Neuronal stem cell (in vitro differentiated cells): ENCODE measurements around the gene ZNF780B. TPM values are rescaled to one million over a fixed set of nuclear protein-coding genes. Genes with fewer than 3 reads are reported as not detected.

ENCODE experiments used
- DNase-seq: peaks from one replicate; pipeline ENCODE4 v3.0.0-alpha.2; 2013; ENCODE audit warnings: low spot score
- H2AFZ ChIP-seq: one replicate; pipeline ENCODE4 v1.6.1; 2013; ENCODE audit warnings: mild to moderate bottlenecking, low read length, inconsistent platforms
- H2AK5ac ChIP-seq: 2 replicates; pipeline ENCODE4 v1.6.1; 2013; ENCODE audit warnings: low read depth, mild to moderate bottlenecking, inconsistent platforms, low read length, moderate library complexity, mixed read lengths
- H2BK120ac ChIP-seq: 2 replicates; pipeline ENCODE4 v1.6.1; 2013; ENCODE audit warnings: low read depth, mild to moderate bottlenecking, inconsistent platforms, low read length, moderate library complexity, mixed read lengths
- H2BK12ac ChIP-seq: one replicate; pipeline ENCODE4 v1.6.1; 2013; ENCODE audit warnings: low read length, inconsistent platforms
- H2BK15ac ChIP-seq: 2 replicates; pipeline ENCODE4 v1.6.1; 2013; ENCODE audit warnings: mild to moderate bottlenecking, low read length, inconsistent platforms, mixed read lengths
- H2BK5ac ChIP-seq: one replicate; pipeline ENCODE4 v1.6.1; 2013; ENCODE audit warnings: inconsistent platforms, mild to moderate bottlenecking, low read length, moderate library complexity
- H3K14ac ChIP-seq: one replicate; pipeline ENCODE4 v1.6.1; 2013; ENCODE audit warnings: low read length, inconsistent platforms
- H3K18ac ChIP-seq: 2 replicates; pipeline ENCODE4 v1.6.1; 2013; ENCODE audit warnings: low read length, inconsistent platforms
- H3K23ac ChIP-seq: 2 replicates; pipeline ENCODE4 v1.6.1; 2013; ENCODE audit warnings: low read depth, mild to moderate bottlenecking, mixed read lengths, low read length, inconsistent platforms; ENCODE audit not compliant: poor library complexity
- H3K27ac ChIP-seq: replicated peaks from 3 replicates; pipeline ENCODE4 v1.5.1; 2013; ENCODE audit warnings: low read length, inconsistent platforms
- H3K27me3 ChIP-seq, 3 experiments: 2 replicates each; pipeline ENCODE4 v1.6.1; 2013; ENCODE audit warnings: low read length in 3 of 3, mild to moderate bottlenecking in 2 of 3, inconsistent platforms in 1 of 3, low read depth in 1 of 3, mixed read lengths in 1 of 3, moderate library complexity in 1 of 3; ENCODE audit not compliant: control insufficient read depth in 3 of 3, insufficient read depth in 3 of 3
- H3K36me3 ChIP-seq, 2 donors: replicated peaks in 1 of 2; 2 replicates each; pipeline ENCODE4 v1.6.1; 2013; ENCODE audit warnings: low read length in 2 of 2; ENCODE audit not compliant: control insufficient read depth in 2 of 2, insufficient read depth in 2 of 2
- H3K4ac ChIP-seq: 2 replicates; pipeline ENCODE4 v1.6.1; 2013; ENCODE audit warnings: inconsistent platforms, mild to moderate bottlenecking, low read length, moderate library complexity
- H3K4me1 ChIP-seq, 2 donors: 1 replicate in 1 of 2; 2 replicates in 1 of 2; pipeline ENCODE4 v1.6.1; 2013; ENCODE audit warnings: low read length in 2 of 2, low read depth in 1 of 2; ENCODE audit not compliant: control insufficient read depth in 2 of 2, insufficient read depth in 1 of 2
- H3K4me2 ChIP-seq: one replicate; pipeline ENCODE4 v1.6.1; 2013; ENCODE audit warnings: mild to moderate bottlenecking, low read length, inconsistent platforms; ENCODE audit not compliant: insufficient read depth, poor library complexity, severe bottlenecking
- H3K4me3 ChIP-seq, 2 donors: 2 replicates each; pipeline ENCODE4 v1.5.1; 2013; ENCODE audit warnings: low read length in 2 of 2, mild to moderate bottlenecking in 2 of 2, inconsistent platforms in 1 of 2, moderate library complexity in 1 of 2
- H3K79me1 ChIP-seq: one replicate; pipeline ENCODE4 v1.6.1; 2013; ENCODE audit warnings: low read depth, mild to moderate bottlenecking, inconsistent platforms, low read length, moderate library complexity
- H3K9ac ChIP-seq: one replicate; pipeline ENCODE4 v1.6.1; 2013; ENCODE audit warnings: mild to moderate bottlenecking, low read depth, low read length, inconsistent platforms; ENCODE audit not compliant: poor library complexity
- H3K9me3 ChIP-seq, 2 donors: replicated peaks in 1 of 2; 2 replicates each; pipeline versions ENCODE3 to v1.6.1; 2013; ENCODE audit warnings: low read length in 2 of 2, mild to moderate bottlenecking in 2 of 2, inconsistent platforms in 1 of 2, low read depth in 1 of 2, mixed read lengths in 1 of 2, moderate library complexity in 1 of 2; ENCODE audit not compliant: control insufficient read depth in 2 of 2, insufficient read depth in 1 of 2
- H4K8ac ChIP-seq: one replicate; pipeline ENCODE4 v1.6.1; 2013; ENCODE audit warnings: low read depth, mild to moderate bottlenecking, inconsistent platforms, low read length, moderate library complexity
- H4K91ac ChIP-seq: one replicate; pipeline ENCODE4 v1.6.1; 2013; ENCODE audit warnings: low read length, low read depth, mild to moderate bottlenecking, inconsistent platforms; ENCODE audit not compliant: poor library complexity
- WGBS, 2 donors: extraction: QIAGEN DNeasy Blood & Tissue Kit; methylation state at CpG; one replicate each; pipeline ENCODE4 v1.1.7; 2013; ENCODE audit warnings: missing lambda C conversion rate in 2 of 2, mixed read lengths in 1 of 2; ENCODE audit not compliant: insufficient read length in 2 of 2, insufficient replicate concordance in 1 of 2; ENCODE audit errors: extremely low coverage in 2 of 2; 5-methylcytosine and 5-hydroxymethylcytosine counted together
- polyA plus RNA-seq, 2 experiments: library from polyadenylated mRNA; stranded (reverse); fragments of 200-250 nt; gene quantifications; one replicate each; pipeline ENCODE4 v1.2.3, GENCODE V29; 2013

Gene ZNF780B
- 6.4 TPM for polyA plus RNA-seq (2013, experiment 1 of 2)
- 7.4 TPM for polyA plus RNA-seq (2013, experiment 2 of 2)

DNA sequence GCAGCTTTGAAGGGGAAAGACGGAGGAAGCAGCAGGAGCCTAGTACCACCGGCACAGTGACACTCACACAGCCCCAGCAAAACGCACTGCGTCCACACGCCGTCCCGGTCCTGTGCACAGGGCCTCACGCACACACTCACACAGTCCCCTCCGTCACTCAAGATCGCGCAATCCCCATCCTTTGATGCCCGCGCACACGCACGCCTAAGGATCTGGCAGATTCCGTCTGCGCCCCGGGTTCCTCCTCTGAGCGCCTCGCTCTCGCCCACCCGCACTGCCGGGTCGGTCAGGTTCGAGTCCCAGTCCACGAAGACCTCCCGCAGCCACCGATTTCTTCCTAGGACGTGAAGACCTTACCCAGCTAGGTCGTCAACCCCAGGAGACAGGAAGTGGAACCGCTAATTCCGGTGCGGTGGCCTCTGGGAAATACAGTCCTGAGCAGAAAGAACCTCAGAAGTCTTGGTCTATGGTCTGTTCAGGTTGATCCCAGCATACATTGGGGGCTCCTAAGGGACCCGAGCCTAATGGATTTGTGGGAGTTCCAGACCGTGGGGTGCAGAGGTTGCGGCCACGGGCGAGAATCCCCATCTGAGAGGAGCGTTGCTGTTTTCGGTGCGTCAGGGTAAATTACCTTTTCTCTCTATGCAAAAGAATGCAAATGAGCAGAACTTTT lies at the start of gene ZNF780B:
Gene ZNF780B (minus strand): TSS at position 400 of the 673 bp plus-strand sequence. CDS start 5,899 bp downstream, outside the sequence.
- Histone ChIP-seq H3K18ac (peak within 1 kb of the TSS; percentile 88), H4K91ac (no peak within 1 kb of the TSS), H2BK15ac (no peak within 1 kb of the TSS), H3K79me1 (peaks cover 2% of the 10 kb centered on the region), H3K36me3 (peaks cover 0 to 2% of the 10 kb centered on the region in 2 donors), H3K9ac (peak within 1 kb of the TSS; percentile 96), H3K4me3 (peak within 1 kb of the TSS; percentile 88 to 94), H3K9me3 (peaks cover 0 to 66% of the 10 kb centered on the region in 2 donors), H3K14ac (peak within 1 kb of the TSS; percentile 91), H3K23ac (peak within 1 kb of the TSS; percentile 21), H2BK12ac (no peak within 1 kb of the TSS), H3K4me1 (peaks cover 0 to 3% of the 10 kb centered on the region in 2 donors), H2BK120ac (no peak within 1 kb of the TSS), H3K27me3 (no peaks in the 10 kb centered on the region), H3K4ac (no peak within 1 kb of the TSS), H3K4me2 (peak within 1 kb of the TSS; percentile 70), H2BK5ac (peak within 1 kb of the TSS; percentile 30), H3K27ac (no peak within 1 kb of the TSS), H2AK5ac (peak within 1 kb of the TSS; percentile 5), H4K8ac (no peak within 1 kb of the TSS), H2AFZ (peak within 1 kb of the TSS; percentile 97)
- WGBS, 2 donors: no CpG with 5 or more reads among the region's 41 CpGs
- DNase-seq: peak; percentile 15

DNA sequence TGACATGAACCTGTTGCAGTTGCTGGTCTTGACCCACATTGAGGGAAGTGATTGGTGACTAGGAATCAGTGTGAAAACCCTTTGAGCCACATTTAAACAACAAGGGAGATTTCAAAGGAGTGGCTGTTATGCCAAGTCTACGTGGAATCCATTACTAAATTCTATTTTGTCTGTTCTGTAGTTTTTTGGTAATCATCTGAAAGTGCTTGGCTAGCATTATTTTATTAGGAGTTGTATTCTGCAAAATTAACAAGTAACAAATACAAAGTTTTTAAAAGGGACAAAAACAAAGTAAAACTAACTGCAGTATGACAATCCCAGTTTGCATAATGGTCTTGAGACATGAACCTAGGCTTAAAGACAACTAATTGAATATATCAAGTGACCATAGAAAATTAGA lies 48.7 kb upstream of the ZNF780B start:
- H3K79me1 ChIP-seq: no peaks in the 10 kb centered on the region
- WGBS, 2 donors: no CpG with 5 or more reads among the region's 1 CpG
- H2AFZ ChIP-seq: no peak overlapping the region
- H3K23ac ChIP-seq: no peak overlapping the region
- H2BK12ac ChIP-seq: no peak overlapping the region
- no peak overlapping the region for H3K4me3 ChIP-seq
- no peak overlapping the region for H3K14ac ChIP-seq
- H3K4ac ChIP-seq: no peak overlapping the region
- H3K18ac ChIP-seq: no peak overlapping the region
- H2BK120ac ChIP-seq: no peak overlapping the region
- H3K9ac ChIP-seq: no peak overlapping the region
- H3K4me1 ChIP-seq: no peaks in the 10 kb centered on the region
- DNase-seq: no peak
- no peak overlapping the region for H3K4me2 ChIP-seq
- H2BK5ac ChIP-seq: no peak overlapping the region
- peaks cover 0 to 3% of the 10 kb centered on the region in 2 donors for H3K9me3 ChIP-seq
- H4K91ac ChIP-seq: no peak overlapping the region
- no peak overlapping the region for H3K27ac ChIP-seq
- H2AK5ac ChIP-seq: no peak overlapping the region
- H3K36me3 ChIP-seq: no peaks in the 10 kb centered on the region
- no peak overlapping the region for H2BK15ac ChIP-seq
- H4K8ac ChIP-seq: no peak overlapping the region
- peaks cover 0 to 5% (median 0%) of the 10 kb centered on the region in 3 experiments for H3K27me3 ChIP-seq

DNA sequence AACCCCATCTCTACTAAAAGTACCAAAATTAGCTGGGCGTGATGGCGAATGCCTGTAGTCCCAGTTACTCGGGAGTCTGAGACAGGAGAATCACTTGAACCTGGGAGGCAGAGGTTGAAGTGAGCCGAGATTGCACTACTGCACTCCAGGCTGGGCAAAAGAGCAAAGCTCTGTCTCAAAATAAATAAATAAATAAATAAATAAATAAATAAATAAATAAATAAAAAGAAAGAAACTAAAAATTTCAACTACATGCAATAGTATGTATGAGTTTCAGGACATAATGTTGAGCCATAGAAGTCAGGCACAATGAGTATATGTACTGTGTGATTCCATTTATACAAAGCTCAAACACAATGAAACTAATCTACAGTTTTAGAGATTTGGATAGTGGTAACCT lies 47.6 kb upstream of the ZNF780B start:
- Histone ChIP-seq H3K23ac (no peak overlapping the region), H3K9ac (no peak overlapping the region), H3K14ac (no peak overlapping the region), H3K9me3 (peaks cover 0 to 3% of the 10 kb centered on the region in 2 donors), H3K4me2 (no peak overlapping the region), H3K18ac (no peak overlapping the region), H4K91ac (no peak overlapping the region), H2BK120ac (no peak overlapping the region), H3K79me1 (no peaks in the 10 kb centered on the region), H2BK12ac (no peak overlapping the region), H3K27me3 (peaks cover 0 to 5% (median 0%) of the 10 kb centered on the region in 3 experiments), H4K8ac (no peak overlapping the region), H2BK15ac (no peak overlapping the region), H3K36me3 (no peaks in the 10 kb centered on the region), H2AFZ (no peak overlapping the region), H2BK5ac (no peak overlapping the region), H3K4me1 (no peaks in the 10 kb centered on the region), H3K4me3 (no peak overlapping the region), H3K4ac (no peak overlapping the region), H3K27ac (no peak overlapping the region), H2AK5ac (no peak overlapping the region)
- no CpG with 5 or more reads among the region's 4 CpGs for WGBS, 2 donors
- DNase-seq: no peak

DNA sequence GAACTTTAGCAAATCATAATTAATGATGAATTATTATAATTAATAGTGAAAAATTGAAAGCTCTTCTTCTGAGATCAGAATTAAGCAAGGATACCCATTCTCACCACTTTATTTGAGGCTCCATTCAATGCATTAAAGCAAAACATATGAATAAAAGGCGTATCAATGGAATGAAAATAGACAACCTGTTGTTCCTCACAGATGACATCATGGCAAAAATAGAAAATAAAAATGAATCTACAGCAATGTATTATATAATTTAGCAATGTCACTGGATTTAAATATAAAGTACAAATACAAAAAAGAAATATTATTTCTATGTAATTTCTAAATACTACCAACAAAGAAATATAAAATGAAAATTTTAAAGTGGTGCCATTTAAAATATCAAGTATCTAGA lies 45.8 kb upstream of the ZNF780B start:
- Histone ChIP-seq H3K4me2 (no peak overlapping the region), H2AK5ac (no peak overlapping the region), H3K9me3 (peaks cover 0 to 3% of the 10 kb centered on the region in 2 donors), H3K27ac (no peak overlapping the region), H3K4ac (no peak overlapping the region), H3K4me3 (no peak overlapping the region), H3K9ac (no peak overlapping the region), H3K14ac (no peak overlapping the region), H3K23ac (no peak overlapping the region), H2AFZ (no peak overlapping the region), H4K8ac (no peak overlapping the region), H4K91ac (no peak overlapping the region), H3K36me3 (no peaks in the 10 kb centered on the region), H2BK15ac (no peak overlapping the region), H3K27me3 (peaks cover 0 to 5% (median 0%) of the 10 kb centered on the region in 3 experiments), H3K4me1 (no peaks in the 10 kb centered on the region), H3K18ac (no peak overlapping the region), H2BK120ac (no peak overlapping the region), H3K79me1 (no peaks in the 10 kb centered on the region), H2BK12ac (no peak overlapping the region), H2BK5ac (no peak overlapping the region)
- DNase-seq: no peak
- WGBS, 2 donors: no CpG with 5 or more reads among the region's 1 CpG
